ENCODE measurements around the gene AADAC.

- TF ChIP-seq POLR2A (IDR thresholded peaks at IDR 0.05), result no peak
- TF ChIP-seq, protein P1, sequence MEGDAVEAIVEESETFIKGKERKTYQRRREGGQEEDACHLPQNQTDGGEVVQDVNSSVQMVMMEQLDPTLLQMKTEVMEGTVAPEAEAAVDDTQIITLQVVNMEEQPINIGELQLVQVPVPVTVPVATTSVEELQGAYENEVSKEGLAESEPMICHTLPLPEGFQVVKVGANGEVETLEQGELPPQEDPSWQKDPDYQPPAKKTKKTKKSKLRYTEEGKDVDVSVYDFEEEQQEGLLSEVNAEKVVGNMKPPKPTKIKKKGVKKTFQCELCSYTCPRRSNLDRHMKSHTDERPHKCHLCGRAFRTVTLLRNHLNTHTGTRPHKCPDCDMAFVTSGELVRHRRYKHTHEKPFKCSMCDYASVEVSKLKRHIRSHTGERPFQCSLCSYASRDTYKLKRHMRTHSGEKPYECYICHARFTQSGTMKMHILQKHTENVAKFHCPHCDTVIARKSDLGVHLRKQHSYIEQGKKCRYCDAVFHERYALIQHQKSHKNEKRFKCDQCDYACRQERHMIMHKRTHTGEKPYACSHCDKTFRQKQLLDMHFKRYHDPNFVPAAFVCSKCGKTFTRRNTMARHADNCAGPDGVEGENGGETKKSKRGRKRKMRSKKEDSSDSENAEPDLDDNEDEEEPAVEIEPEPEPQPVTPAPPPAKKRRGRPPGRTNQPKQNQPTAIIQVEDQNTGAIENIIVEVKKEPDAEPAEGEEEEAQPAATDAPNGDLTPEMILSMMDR (IDR thresholded peaks at IDR 0.05), result no peak
These were observed 38.3 kb upstream of the AADAC start for GRCh38 chr3:151775314-151776258.
